LNCAP (cell line): ENCODE results near the gene ATM.

ENCODE experiments used
- TF ChIP-seq, protein P1 (sequence below): fragments of 450-650 bp; IDR thresholded peaks from 2 replicates; pipeline ENCODE4 v1.5.1; 2017; ENCODE audit warnings: mild to moderate bottlenecking

ATM gene

DNA sequence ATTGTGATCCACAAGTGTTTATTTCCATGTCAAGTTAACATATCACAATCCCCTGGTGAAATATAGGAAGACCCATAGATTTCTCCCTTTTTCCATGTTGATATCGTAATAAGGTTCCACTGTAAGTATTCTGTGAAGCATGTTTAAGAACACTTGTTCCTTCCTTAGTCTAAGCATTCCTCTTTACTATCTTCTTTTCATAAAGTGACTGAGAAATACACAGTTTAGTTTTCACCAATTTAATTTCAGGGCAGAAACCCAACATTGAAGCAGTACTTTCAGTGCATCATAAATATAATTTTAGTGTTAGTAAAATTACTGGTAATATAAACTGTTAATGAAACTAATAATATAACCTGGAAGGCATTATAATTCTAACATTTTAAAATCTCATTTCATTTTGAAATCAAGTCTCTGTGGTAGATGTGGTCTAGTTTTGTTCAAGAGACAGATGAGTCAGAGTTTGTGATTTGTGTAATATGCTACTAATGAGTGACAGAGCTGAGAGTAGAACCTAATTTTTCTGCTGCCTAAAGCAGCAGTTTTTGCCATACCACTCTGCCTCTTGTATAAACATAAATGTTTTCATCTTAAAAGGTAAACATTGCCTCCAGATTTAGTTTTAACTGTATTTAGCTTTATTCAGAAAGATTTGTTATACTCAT lies 79.4 kb downstream of the ATM start:
- TF ChIP-seq, protein P1, sequence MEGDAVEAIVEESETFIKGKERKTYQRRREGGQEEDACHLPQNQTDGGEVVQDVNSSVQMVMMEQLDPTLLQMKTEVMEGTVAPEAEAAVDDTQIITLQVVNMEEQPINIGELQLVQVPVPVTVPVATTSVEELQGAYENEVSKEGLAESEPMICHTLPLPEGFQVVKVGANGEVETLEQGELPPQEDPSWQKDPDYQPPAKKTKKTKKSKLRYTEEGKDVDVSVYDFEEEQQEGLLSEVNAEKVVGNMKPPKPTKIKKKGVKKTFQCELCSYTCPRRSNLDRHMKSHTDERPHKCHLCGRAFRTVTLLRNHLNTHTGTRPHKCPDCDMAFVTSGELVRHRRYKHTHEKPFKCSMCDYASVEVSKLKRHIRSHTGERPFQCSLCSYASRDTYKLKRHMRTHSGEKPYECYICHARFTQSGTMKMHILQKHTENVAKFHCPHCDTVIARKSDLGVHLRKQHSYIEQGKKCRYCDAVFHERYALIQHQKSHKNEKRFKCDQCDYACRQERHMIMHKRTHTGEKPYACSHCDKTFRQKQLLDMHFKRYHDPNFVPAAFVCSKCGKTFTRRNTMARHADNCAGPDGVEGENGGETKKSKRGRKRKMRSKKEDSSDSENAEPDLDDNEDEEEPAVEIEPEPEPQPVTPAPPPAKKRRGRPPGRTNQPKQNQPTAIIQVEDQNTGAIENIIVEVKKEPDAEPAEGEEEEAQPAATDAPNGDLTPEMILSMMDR = no peak

DNA sequence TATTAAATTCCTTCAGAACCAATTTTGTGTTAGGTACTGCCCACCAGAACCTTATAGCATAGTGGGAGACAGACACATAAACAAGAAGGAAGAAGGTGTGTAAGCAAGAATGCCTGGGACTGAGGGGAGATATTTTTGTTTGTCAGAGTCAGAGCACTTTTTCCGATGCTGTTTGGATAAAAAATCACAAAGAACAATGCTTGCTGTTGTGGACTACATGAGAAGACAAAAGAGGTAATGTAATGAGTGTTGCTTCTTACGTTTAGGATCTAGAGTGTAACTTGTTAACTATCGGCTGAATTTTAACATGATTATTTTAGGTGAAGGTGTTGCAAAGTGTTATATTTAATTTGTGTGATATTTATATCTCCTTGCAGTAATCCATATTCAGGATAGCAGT lies 84.9 kb downstream of the ATM start:
- TF ChIP-seq, protein P1 = no peak

DNA sequence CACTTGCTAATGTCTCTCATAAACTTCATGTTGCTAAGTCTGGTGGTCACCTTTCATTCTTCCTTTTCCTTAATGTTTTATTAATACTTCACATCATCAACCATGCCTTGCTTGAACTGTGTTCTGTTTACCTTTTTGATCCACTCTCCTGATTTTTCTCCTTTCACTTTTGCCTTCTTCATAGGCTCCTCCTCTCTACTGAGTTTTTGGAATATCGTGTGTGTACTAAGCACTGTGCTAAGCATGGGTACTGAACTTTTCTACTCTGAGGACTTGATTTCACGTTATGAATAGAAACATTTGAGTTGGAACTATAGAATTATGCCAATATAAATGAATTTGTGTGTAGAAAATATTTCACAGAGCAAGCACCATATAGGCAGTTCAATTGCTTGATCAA lies 90.6 kb downstream of the ATM start:
- TF ChIP-seq, protein P1 = no peak

DNA sequence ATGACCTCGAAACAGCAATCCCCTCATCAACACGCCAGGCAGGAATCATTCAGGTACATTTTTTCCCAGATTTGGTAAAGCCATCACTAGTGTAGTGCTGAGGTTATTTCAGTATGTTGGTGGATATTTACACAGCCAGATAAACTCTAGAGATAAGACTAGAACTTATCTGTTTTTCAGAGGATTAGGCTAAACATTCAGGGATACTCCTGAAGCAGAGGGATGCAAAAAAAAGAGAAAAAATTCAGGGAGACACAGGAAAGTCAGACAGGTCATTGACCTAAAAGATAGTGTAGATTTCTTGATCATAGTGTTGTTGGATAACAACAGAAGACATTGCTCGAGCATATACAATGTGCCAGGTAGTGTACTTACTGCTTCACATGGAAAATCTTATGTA lies 93.2 kb downstream of the ATM start:
- TF ChIP-seq, protein P1 = no peak

DNA sequence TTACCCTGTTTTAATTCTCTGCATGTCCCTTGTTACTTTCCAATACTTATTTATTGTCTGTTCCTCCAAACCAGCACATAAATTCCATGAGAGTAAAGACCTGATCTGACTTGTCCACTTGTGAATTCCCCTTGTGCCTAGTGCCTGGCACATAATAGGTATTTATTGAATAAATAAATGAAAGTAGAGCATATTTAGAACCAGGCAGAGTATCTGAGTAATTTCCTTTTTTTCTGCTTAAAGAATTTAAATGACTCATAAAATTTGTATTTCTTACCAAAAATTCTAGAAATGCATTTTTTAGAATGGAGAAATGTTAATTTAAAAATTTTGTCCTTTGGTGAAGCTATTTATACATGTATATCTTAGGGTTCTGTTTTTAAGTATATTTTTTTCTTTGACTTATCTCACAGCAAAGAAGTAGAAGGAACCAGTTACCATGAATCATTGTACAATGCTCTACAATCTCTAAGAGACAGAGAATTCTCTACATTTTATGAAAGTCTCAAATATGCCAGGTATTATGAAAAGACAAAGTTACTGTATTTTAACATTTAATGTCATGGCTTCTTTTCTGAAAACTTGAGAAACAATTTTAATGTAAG lies 96.8 kb downstream of the ATM start:
- TF ChIP-seq, protein P1 = no peak

DNA sequence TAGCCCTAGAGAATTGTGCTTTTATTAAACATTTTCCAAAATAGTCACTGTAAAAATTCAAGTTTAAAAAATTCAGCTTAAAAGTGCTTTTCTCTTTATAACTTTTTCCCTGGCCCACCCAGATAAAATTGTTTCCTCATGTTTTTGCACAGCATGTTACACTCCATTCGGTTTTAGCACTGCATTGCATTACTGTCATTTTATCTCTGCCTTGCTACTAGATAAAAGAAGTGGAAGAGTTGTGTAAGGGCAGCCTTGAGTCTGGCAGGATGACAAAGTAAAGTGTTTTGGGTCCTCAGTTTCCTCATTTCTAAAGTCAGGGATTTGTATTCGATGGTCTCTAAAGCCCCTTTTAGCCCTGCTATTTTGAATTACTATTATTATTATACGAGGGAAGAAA lies 99.8 kb downstream of the ATM start:
- TF ChIP-seq, protein P1 = no peak

DNA sequence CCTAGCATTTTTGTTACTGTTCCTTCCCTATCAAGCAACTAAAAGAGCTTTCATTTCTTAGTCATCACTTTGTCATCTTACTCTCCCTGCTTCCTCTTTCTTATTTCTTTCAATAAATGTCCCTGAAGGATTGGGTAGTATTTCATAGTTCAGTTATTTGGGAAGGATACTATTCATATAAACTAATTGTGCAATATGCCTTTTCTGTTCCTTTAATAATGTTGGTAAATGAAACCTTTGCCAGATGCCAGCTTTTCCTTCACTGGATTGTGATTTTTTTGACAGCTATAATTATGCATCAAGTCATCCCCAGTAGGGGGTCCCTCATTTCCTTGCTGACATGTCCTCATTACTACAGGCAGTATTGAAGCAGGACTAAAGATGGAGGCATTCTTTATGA lies 101.7 kb downstream of the ATM start:
- TF ChIP-seq, protein P1 = no peak
